ENCODE data around the gene CUTA. TPM values are rescaled to one million over a fixed set of nuclear protein-coding genes. Genes with fewer than 3 reads are reported as not detected.

The CUTA gene
- total and polyA plus RNA-seq, 2 of the 13 experiments (the other 11 are each of a cell fraction or from before 2014, with no cell fraction given): 170 to 180 TPM

DNA sequence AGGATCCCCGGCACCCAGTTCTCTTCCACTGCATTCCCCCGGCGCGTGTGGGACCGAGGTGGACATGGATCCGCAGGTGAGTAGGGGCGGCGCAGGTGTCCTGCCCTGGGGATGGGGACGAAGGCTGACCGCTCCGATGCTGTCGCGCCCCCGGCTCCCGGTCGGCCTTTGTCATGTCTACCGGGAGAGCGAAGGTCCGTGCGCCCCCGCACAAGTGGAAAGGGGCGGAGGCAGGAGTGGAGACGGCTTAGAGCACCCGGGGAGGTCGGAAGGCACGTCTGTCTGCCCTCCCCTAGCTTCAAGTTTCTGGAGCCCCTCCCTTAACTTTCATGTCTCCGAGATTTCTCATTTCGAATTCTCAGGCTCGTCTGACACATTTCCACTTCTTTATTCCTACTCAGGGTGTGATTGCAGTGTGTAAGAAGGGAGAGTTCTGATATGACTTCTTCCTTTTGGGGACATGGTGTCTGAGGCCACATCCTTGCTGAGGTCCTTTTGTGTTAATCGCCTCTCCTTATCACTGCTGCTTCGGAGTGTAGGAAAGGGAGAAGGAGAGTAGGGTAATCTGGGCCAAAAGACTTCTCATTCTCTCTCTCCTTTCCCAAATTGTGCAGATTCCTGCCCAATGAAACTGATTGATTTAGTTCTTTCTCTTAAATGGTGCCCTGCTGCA is 25.8 kb downstream of the CUTA start (continued):
- TF ChIP-seq ZNF160 (CRISPR knock-in tag; IDR thresholded peaks at IDR 0.05) (peak; percentile 61), ZNF550 (CRISPR knock-in tag; IDR thresholded peaks at IDR 0.05; ENCODE audit: borderline replicate concordance) (peak; percentile 34; the same call in 1 of the 2 replicates), AGO2 (optimal IDR thresholded peaks at IDR 0.05; ENCODE audit: low read depth, low read length) (peak; percentile 63), PLRG1 (conservative IDR thresholded peaks at IDR 0.05) (no peak), ZNF83 (CRISPR knock-in tag; IDR thresholded peaks at IDR 0.05; ENCODE audit: borderline replicate concordance) (peak; percentile 57; the same call in 1 of the 2 replicates), SOX6 (IDR thresholded peaks at IDR 0.05) (no peak), SOX6 (CRISPR knock-in tag; IDR thresholded peaks at IDR 0.05) (no peak), CAMTA2 (CRISPR knock-in tag; IDR thresholded peaks at IDR 0.05; ENCODE audit: borderline replicate concordance) (peak; percentile 46; the same call in 1 of the 2 replicates), ZNF75D (CRISPR knock-in tag; IDR thresholded peaks at IDR 0.05; ENCODE audit: borderline replicate concordance) (no peak; the same call in 1 of the 2 replicates), ADNP (CRISPR knock-in tag; IDR thresholded peaks at IDR 0.05) (0 out of 2 replicates have a peak, but pooled peaks have one; percentile 15), ZMYM2 (CRISPR knock-in tag; IDR thresholded peaks at IDR 0.05) (no peak), ISX (CRISPR knock-in tag; conservative IDR thresholded peaks at IDR 0.05) (0 out of 2 replicates have a peak, but pooled peaks have one; percentile 77), ZNF296 (CRISPR knock-in tag; conservative IDR thresholded peaks at IDR 0.05) (0 out of 2 replicates have a peak, but pooled peaks have one; percentile 18), HOXA7 (CRISPR knock-in tag; IDR thresholded peaks at IDR 0.05) (0 out of 2 replicates have a peak, but pooled peaks have one; percentile 1), MAZ (IDR thresholded peaks at IDR 0.05; ENCODE audit: borderline replicate concordance, low read depth, low read length) (no peak), MAZ (CRISPR knock-in tag; IDR thresholded peaks at IDR 0.05; ENCODE audit: low read depth) (no peak), ZNF17 (CRISPR knock-in tag; IDR thresholded peaks at IDR 0.05) (no peak), ZNF572 (CRISPR knock-in tag; IDR thresholded peaks at IDR 0.05) (no peak; the same call in 1 of the 2 replicates), ZHX1 (CRISPR knock-in tag; IDR thresholded peaks at IDR 0.05; ENCODE audit: low read depth) (no peak), ZNF235 (CRISPR knock-in tag; IDR thresholded peaks at IDR 0.05; ENCODE audit: borderline replicate concordance) (no peak; the same call in 1 of the 2 replicates), ZNF3 (CRISPR knock-in tag; IDR thresholded peaks at IDR 0.05) (no peak), ZNF749 (CRISPR knock-in tag; IDR thresholded peaks at IDR 0.05; ENCODE audit: borderline replicate concordance) (no peak)
- TF ChIP-seq, protein P1, sequence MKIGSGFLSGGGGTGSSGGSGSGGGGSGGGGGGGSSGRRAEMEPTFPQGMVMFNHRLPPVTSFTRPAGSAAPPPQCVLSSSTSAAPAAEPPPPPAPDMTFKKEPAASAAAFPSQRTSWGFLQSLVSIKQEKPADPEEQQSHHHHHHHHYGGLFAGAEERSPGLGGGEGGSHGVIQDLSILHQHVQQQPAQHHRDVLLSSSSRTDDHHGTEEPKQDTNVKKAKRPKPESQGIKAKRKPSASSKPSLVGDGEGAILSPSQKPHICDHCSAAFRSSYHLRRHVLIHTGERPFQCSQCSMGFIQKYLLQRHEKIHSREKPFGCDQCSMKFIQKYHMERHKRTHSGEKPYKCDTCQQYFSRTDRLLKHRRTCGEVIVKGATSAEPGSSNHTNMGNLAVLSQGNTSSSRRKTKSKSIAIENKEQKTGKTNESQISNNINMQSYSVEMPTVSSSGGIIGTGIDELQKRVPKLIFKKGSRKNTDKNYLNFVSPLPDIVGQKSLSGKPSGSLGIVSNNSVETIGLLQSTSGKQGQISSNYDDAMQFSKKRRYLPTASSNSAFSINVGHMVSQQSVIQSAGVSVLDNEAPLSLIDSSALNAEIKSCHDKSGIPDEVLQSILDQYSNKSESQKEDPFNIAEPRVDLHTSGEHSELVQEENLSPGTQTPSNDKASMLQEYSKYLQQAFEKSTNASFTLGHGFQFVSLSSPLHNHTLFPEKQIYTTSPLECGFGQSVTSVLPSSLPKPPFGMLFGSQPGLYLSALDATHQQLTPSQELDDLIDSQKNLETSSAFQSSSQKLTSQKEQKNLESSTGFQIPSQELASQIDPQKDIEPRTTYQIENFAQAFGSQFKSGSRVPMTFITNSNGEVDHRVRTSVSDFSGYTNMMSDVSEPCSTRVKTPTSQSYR (CRISPR knock-in tag; IDR thresholded peaks at IDR 0.05; ENCODE audit: borderline replicate concordance): no peak
- TF ChIP-seq, protein P2, sequence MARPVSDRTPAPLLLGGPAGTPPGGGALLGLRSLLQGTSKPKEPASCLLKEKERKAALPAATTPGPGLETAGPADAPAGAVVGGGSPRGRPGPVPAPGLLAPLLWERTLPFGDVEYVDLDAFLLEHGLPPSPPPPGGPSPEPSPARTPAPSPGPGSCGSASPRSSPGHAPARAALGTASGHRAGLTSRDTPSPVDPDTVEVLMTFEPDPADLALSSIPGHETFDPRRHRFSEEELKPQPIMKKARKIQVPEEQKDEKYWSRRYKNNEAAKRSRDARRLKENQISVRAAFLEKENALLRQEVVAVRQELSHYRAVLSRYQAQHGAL (CRISPR knock-in tag; IDR thresholded peaks at IDR 0.05; ENCODE audit: not compliant biosample characterization): no peak

Data from HepG2 (cell line).